Skin of body (tissue), 2 donors: Measurements from ENCODE around the gene PCDHB12. TPM values are rescaled to one million over a fixed set of nuclear protein-coding genes. Genes with fewer than 3 reads are reported as not detected.
"Not testable (repeated sequence)": the region's sequence is repeated elsewhere in the genome, so short reads cannot be mapped to it uniquely, and the experiment has no call there.

Experiments
- DNase-seq: peaks from one replicate; lab custom pipeline; 2025; lab: John Stamatoyannopoulos, UW
- total RNA-seq: library from RNA; depleted of rRNA; stranded (reverse); fragments of >200 nt; gene quantifications from one replicate; pipeline ENCODE4 v1.2.3, GENCODE V29; 2014

Gene PCDHB12
- 2.2 TPM for total RNA-seq

DNA sequence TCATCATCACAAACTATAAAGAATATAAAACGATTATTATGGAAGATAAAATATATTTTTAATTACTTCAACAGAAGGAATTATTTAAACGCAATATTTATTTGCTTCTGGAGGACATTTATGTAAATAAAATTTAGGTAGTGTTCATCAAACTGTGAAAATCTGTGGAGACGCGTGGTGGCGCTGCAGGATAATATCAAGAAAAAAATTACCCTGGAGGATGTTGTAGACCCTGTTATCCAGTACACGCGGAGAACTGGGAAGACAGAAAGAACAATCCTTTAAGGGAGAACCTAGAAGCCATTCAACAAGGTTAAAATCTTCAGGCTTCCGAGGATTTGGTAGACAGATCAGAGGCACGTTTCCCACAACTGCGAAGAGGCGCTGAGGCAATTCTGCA is at the start of gene PCDHB12:
Gene PCDHB12 (plus strand): TSS at position 242 of the 400 bp plus-strand sequence. CDS start 189 bp downstream, outside the sequence.
- no peak for DNase-seq

DNA sequence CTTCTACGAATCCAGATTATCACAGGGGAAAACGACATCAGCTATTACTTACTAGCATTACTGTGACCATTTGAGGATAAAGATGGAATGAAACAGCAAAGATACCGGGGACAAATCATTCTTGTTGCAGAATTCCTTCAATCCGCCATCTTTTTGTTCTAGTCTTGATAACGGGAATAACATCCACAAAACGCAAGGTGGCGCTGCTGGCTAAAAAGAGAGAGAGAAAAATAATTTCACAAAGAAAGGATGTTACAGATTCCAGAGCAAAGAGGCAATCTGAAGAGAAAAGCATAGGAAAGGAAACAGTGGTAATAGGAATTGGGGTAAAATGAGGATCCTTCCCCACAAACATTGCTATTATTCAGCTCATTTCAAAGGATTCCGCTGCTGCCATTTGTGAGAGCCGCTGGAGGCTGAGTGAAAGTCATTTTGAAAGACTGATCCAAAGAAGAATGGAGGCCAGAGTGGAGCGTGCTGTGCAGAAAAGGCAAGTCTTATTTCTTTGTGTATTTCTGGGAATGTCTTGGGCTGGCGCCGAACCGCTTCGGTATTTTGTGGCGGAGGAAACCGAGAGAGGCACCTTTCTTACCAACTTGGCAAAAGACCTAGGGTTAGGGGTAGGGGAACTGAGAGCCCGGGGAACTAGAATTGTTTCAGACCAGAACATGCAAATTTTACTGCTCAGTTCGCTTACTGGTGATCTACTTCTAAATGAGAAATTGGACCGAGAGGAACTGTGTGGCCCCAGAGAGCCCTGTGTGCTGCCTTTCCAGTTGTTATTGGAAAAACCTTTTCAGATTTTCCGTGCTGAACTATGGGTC is 35.9 kb upstream of the PCDHB12 start, which contains the start of gene PCDHB7:
Gene PCDHB7 (plus strand): TSS at position 264 of the 824 bp plus-strand sequence. CDS start 192 bp downstream, at position 456.
- DNase-seq = no peak

DNA sequence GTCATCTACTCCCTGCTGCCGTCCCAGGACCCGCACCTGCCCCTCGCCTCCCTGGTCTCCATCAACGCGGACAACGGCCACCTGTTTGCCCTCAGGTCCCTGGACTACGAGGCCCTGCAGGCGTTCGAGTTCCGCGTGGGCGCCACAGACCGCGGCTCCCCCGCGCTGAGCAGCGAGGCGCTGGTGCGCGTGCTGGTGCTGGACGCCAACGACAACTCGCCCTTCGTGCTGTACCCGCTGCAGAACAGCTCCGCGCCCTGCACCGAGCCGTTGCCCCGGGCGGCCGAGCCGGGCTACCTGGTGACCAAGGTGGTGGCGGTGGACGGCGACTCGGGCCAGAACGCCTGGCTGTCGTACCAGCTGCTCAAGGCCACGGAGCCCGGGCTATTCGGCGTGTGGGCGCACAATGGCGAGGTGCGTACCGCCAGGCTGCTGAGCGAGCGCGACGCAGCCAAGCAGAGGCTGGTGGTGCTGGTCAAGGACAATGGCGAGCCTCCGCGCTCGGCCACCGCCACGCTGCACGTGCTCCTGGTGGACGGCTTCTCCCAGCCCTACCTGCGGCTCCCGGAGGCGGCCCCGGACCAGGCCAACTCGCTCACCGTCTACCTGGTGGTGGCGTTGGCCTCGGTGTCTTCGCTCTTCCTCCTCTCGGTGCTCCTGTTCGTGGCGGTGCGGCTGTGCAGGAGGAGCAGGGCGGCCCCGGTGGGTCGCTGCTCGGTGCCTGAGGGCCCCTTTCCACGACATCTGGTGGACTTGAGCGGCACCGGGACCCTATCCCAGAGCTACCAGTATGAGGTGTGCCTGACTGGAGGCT is 34.0 kb upstream of the PCDHB12 start:
- not testable (repeated sequence) for DNase-seq

DNA sequence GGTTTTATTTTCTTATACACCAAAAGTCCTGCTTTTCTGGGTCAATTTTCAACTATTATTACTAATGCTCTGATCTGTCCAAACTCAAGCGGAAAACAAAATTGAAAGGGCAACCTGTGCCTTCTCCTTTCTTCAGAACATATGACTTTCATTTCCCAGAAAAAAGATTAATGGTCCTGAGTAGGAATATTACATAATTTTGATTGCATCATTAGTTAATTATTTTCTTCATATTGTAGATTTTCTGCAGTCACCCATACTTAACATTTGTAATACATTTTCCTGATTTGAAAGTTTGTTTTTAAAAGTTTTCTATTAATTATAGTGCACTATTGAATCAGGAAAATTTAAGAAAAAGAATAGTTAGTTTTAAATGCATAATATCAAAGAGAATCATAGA is 32.6 kb upstream of the PCDHB12 start:
- no peak for DNase-seq

DNA sequence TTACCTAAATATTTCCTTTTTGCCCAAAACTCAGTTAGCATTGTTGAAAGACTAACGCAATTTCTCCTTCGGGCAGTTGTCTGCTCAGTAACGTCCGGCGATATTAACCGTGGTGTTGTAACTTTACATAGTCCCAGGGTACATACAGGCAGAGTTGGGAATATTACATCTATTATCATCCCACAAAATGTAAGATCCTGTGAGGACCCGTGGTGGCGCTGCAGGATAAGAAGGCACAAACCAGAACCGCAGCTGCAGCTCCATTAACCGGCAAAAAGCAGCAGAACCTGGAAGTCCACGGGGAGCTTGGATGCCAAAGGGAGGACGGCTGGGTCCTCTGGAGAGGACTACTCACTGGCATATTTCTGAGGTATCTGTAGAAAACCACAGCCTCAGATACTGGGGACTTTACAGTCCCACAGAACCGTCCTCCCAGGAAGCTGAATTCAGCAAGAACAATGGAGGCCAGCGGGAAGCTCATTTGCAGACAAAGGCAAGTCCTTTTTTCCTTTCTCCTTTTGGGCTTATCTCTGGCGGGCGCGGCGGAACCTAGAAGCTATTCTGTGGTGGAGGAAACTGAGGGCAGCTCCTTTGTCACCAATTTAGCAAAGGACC is 30.8 kb upstream of the PCDHB12 start, which contains the start of gene PCDHB8:
Gene PCDHB8 (plus strand): TSS at position 214 of the 615 bp plus-strand sequence. CDS start 245 bp downstream, at position 459.
- DNase-seq = not testable (repeated sequence)

DNA sequence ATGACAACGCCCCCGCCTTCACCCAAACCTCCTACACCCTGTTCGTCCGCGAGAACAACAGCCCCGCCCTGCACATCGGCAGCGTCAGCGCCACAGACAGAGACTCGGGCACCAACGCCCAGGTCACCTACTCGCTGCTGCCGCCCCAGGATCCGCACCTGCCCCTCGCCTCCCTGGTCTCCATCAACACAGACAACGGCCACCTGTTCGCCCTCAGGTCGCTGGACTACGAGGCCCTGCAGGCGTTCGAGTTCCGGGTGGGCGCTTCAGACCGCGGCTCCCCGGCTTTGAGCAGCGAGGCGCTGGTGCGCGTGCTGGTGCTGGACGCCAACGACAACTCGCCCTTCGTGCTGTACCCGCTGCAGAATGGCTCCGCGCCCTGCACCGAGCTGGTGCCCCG is 29.1 kb upstream of the PCDHB12 start:
- not testable (repeated sequence) for DNase-seq

DNA sequence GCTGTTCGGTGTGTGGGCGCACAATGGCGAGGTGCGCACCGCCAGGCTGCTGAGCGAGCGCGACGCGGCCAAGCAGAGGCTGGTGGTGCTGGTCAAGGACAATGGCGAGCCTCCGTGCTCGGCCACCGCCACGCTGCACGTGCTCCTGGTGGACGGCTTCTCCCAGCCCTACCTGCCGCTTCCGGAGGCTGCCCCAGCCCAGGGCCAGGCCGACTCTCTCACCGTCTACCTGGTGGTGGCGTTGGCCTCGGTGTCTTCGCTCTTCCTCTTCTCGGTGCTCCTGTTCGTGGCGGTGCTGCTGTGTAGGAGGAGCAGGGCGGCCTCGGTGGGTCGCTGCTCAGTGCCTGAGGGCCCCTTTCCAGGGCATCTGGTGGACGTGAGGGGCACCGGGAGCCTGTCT is 28.6 kb upstream of the PCDHB12 start:
- DNase-seq = not testable (repeated sequence)

DNA sequence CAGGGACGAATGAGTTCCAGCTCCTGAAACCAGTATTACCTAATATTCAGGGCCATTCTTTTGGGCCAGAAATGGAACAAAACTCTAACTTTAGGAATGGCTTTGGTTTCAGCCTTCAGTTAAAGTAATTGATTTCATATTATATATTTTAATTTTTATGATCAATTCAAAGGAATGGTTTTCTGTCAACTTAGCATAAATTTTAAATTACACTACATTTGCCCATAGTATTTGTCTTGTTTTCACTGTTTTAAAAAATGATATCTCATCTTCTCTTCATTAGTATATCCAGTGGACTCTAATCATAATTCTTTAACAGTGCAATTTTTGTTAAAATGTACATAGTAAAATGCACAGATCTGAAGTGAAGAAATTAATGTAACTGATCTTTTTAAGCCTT is 28.2 kb upstream of the PCDHB12 start:
- DNase-seq = no peak

DNA sequence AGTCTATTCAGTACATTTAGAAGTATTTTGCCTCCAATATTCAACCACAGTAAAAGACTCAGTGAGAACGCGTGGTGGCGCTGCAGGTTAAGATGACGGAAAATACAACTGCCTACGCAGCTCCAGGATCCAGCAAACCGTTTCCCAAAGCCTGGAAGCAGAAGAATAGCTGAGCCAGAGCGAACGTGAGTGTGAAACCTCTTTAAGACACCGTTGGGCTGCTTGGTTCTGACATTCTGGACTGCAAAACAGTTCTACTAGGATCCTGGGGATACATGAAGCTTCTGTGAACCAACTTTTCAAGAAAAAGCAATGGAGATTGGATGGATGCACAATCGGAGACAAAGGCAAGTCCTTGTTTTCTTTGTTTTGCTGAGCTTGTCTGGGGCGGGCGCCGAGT is 26.3 kb upstream of the PCDHB12 start, which contains the start of gene PCDHB16:
Gene PCDHB16 (plus strand): TSS at position 140 of the 400 bp plus-strand sequence. CDS start 173 bp downstream, at position 313.
- DNase-seq = no peak

DNA sequence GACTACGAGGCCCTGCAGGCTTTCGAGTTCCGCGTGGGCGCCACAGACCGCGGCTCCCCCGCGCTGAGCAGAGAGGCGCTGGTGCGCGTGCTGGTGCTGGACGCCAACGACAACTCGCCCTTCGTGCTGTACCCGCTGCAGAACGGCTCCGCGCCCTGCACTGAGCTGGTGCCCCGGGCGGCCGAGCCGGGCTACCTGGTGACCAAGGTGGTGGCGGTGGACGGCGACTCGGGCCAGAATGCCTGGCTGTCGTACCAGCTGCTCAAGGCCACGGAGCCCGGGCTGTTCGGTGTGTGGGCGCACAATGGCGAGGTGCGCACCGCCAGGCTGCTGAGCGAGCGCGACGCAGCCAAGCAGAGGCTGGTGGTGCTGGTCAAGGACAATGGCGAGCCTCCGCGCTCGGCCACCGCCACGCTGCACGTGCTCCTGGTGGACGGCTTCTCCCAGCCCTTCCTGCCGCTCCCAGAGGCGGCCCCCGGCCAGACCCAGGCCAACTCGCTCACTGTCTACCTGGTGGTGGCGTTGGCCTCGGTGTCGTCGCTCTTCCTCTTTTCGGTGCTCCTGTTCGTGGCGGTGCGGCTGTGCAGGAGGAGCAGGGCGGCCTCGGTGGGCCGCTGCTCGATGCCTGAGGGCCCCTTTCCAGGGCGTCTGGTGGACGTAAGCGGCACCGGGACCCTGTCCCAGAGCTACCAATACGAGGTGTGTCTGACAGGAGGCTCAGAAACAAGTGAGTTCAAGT is 24.2 kb upstream of the PCDHB12 start:
- not testable (repeated sequence) for DNase-seq

DNA sequence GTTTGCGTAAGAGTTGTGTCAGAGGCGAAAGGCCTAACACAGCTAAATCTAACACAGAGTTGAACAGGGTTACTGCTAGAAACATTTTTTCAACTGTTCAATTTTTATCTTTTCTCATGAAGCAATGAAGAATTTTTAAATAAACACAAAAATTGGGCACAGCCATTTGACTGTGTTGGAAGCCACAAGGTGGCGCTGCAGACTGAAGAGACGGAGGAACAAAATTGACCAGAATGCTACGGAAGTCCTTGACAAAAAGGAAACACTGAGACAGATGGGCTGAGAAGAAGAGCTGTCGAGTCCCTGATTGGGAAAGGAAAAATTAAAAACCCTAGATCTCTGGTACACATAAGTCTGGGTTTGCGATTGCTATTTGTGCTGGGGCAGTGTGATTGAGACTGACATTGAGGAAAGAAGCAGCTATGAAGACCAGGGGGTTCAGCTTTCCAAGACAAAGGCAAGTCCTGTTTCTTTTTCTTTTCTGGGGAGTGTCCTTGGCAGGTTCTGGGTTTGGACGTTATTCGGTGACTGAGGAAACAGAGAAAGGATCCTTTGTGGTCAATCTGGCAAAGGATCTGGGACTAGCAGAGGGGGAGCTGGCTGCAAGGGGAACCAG is 21.5 kb upstream of the PCDHB12 start, which contains the start of gene PCDHB9:
Gene PCDHB9 (plus strand): TSS at position 265 of the 616 bp plus-strand sequence. CDS start 158 bp downstream, at position 423.
- no peak for DNase-seq

DNA sequence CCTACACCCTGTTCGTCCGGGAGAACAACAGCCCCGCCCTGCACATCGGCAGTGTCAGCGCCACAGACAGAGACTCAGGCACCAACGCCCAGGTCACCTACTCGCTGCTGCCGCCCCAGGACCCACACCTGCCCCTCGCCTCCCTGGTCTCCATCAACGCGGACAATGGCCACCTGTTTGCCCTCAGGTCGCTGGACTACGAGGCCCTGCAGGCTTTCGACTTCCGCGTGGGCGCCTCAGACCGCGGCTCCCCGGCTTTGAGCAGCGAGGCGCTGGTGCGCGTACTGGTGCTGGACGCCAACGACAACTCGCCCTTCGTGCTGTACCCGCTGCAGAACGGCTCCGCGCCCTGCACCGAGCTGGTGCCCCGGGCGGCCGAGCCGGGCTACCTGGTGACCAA is 19.8 kb upstream of the PCDHB12 start:
- DNase-seq = not testable (repeated sequence)

DNA sequence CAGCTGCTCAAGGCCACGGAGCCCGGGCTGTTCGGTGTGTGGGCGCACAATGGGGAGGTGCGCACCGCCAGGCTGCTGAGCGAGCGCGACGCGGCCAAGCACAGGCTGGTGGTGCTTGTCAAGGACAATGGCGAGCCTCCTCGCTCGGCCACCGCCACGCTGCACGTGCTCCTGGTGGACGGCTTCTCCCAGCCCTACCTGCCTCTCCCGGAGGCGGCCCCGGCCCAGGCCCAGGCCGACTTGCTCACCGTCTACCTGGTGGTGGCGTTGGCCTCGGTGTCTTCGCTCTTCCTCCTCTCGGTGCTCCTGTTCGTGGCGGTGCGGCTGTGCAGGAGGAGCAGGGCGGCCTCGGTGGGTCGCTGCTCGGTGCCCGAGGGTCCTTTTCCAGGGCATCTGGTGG is 19.4 kb upstream of the PCDHB12 start:
- DNase-seq = not testable (repeated sequence)

DNA sequence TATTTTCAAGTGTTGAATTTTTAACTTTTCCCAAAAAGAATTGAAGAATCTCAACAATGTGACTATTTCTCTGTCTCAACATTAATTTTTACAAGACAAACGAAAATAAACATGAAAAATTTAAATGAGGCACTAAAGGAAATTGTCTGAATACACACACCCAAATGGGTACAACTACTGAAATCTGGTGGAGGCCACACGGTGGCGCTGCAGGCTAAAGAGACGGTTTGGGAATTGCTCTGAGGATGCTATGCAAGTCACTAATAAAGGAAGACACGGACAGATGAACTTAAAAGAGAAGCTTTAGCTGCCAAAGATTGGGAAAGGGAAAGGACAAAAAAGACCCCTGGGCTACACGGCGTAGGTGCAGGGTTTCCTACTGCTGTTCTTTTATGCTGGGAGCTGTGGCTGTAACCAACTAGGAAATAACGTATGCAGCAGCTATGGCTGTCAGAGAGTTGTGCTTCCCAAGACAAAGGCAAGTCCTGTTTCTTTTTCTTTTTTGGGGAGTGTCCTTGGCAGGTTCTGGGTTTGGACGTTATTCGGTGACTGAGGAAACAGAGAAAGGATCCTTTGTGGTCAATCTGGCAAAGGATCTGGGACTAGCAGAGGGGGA is 16.3 kb upstream of the PCDHB12 start, which contains the start of gene PCDHB10:
Gene PCDHB10 (plus strand): TSS at position 244 of the 616 bp plus-strand sequence. CDS start 200 bp downstream, at position 444.
- DNase-seq = no peak

DNA sequence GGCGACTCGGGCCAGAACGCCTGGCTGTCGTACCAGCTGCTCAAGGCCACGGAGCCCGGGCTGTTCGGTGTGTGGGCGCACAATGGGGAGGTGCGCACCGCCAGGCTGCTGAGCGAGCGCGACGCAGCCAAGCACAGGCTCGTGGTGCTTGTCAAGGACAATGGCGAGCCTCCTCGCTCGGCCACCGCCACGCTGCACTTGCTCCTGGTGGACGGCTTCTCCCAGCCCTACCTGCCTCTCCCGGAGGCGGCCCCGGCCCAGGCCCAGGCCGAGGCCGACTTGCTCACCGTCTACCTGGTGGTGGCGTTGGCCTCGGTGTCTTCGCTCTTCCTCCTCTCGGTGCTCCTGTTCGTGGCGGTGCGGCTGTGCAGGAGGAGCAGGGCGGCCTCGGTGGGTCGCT is 14.2 kb upstream of the PCDHB12 start:
- DNase-seq = not testable (repeated sequence)

DNA sequence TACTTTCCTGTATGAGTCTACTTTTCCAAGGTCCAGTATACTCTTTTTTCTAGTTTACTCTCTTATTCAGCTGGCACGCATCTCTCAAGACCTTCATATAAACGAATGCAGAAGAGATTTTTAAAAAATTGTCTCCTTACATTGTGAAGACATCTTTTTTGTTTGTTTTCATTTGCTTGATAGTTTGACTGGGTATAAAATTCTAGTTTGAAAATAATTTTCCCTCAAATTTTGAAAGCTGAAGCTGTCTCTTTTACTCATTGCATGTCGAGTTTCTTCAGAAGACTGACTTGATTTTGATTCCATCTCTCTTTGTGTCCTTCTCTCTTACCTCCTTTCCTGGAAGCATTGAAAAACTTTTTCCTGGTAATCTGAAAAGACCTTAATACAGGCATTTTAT is 12.2 kb upstream of the PCDHB12 start:
- DNase-seq = no peak

DNA sequence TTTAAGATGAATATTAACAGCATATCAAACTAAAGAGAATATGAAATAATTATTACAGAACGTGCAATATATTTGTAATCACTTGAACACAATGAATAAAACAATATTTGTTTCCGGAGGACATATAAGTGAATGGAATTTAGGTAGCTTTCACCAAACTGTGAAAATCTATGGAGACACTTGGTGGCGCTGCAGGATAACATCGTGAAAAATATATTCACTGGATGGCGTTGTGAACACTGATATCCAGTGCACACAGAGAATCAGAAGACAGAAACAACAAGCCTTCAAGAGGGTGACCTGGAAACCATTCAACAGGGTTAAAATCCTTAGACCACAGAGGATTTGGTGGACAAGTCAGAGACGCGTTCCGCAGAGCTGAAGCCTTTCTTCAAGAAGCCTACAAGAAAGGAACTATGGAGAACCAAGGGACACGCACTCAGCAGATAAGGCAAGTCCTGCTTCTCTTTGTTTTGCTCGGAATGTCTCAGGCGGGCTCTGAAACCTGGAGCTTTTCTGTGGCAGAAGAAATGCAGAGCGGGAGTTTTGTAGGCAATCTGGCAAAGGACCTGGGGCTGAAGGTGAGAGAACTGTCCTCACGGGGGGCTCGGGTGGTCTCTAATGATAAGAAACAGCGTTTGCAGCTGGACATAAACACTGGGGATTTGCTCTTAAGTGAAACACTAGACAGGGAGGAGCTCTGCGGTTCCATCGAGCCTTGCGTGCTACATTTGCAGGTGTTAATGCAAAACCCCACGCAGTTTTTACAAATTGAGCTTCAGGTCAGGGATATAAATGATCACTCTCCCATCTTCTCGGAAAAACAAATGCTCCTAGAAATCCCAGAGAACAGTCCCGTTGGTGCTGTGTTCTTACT is 8.9 kb upstream of the PCDHB12 start, which contains the start of gene PCDHB11:
Gene PCDHB11 (plus strand): TSS at position 269 of the 877 bp plus-strand sequence. CDS start 148 bp downstream, at position 417.
- DNase-seq = no peak

DNA sequence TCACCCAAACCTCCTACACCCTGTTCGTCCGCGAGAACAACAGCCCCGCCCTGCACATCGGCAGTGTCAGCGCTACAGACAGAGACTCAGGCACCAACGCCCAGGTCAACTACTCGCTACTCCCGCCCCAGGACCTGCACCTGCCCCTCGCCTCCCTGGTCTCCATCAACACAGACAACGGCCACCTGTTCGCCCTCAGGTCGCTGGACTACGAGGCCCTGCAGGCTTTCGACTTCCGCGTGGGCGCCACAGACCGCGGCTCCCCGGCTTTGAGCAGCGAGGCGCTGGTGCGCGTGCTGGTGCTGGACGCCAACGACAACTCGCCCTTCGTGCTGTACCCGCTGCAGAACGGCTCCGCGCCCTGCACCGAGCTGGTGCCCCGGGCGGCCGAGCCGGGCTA is 7.4 kb upstream of the PCDHB12 start:
- DNase-seq = not testable (repeated sequence)
